A673 (cell line): Measurements from ENCODE around the gene OR51E1.

Experiments used
- CTCF ChIP-seq: fragments of 300-800, 200-600 bp; sonication (generic); conservative IDR thresholded peaks from 2 replicates; pipeline ENCODE4 v1.5.1; 2017; ENCODE audit warnings: low read depth, mild to moderate bottlenecking, antibody characterized with exemption, low read length, moderate library complexity, mixed read lengths
- EZH2 ChIP-seq: fragments of 200-600 bp; sonication (generic); IDR thresholded peaks from 2 replicates; pipeline ENCODE4 v1.6.1; 2017; ENCODE audit warnings: borderline replicate concordance, low read depth, mild to moderate bottlenecking, mixed read lengths, antibody characterized with exemption, low read length; ENCODE audit not compliant: poor library complexity, severe bottlenecking

- TF ChIP-seq EZH2 (no peak), CTCF (no peak)
Measured at GRCh38 chr11:4645974-4646373, 2.2 kb downstream of the OR51E1 start.
